Mesangial cell (primary cell): ENCODE measurements around the gene MRPS15. TPM values are rescaled to one million over a fixed set of nuclear protein-coding genes. Genes with fewer than 3 reads are reported as not detected.

Experiments used
- total RNA-seq: library from RNA; depleted of rRNA; stranded (reverse); fragments of >200 nt; gene quantifications from 2 replicates; pipeline ENCODE4 v1.2.3, GENCODE V29; 2015

Gene MRPS15
- total RNA-seq, result 95.6 and 145 TPM in 2 replicates

DNA sequence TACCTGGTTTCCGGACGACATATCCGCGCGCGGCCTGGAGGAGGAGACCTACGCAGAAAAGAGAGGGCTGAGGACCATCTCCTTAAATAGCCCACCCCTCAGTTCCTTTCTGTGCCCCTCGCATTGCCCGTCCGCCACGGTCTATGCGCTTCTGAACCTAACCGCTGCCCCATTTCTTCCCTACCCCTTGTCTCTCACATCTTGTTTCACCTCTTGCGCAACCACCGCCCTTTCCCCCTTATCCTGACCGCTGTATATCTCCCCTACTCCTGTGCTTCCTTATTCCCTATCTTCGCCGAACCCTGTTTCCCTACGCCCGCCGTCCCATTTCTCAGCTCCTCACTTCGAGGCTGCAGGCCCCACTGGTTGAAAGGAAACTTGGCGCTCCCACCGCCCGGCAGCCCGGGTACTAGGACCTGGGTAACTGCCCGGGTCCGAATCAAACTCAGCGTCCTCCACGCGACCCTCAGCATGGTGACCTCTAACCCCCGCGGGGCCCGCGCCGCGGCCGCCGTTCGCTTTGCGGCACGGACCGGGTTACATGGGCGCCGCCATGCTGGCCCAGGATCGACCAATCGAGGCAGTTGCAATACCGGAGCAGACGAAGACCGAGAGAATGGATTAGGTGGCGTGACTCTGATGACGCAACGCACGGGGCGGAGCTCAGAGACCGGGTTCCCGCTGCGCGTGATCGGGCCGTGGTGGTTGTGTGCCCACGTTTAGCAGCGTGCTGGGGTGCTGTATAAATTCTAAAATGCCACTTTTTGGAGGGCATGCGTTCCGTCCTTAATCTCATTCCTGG lies at the start of gene MRPS15:
Gene MRPS15, minus strand, starts transcription at position 582 of the 802 bp plus-strand sequence. Its CDS starts 109 bp downstream, at position 473.

DNA sequence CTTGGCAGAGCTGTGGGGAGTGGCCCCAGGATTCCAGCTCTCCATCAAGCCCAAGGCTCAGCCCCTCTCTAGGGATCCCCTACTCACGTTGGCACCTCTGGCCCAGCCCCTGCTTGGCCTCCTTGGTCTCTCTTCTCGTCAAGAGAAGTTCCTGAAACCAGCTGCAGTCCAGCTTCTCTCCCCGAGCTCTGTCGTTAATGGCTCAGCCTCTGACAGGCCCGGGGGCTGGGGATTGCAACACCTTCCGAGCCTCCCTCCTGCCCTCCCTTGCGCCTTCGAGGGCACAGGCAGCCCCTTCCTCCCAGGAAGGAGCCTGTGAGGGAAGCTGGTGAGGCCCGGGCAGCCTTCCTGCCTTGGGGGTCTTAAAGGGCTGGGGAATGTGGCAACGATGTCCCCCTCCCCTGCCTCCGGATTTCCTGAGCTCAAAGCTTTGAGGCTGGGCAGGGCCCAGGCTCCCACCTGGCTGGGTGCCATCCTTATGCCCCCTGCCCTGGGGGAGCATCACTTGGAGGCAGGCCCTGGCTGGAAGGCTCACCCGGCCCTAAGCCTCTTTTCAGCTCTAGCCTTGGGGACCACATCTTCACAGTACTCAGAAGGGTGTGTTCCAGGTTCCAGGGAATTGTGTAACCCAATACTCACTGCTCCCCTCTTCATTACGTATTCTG lies 18.7 kb upstream of the MRPS15 start, which contains the start of gene CSF3R:
Gene CSF3R, minus strand, starts transcription at position 190 of the 665 bp plus-strand sequence. CDS start 3,417 bp downstream, outside the sequence.

DNA sequence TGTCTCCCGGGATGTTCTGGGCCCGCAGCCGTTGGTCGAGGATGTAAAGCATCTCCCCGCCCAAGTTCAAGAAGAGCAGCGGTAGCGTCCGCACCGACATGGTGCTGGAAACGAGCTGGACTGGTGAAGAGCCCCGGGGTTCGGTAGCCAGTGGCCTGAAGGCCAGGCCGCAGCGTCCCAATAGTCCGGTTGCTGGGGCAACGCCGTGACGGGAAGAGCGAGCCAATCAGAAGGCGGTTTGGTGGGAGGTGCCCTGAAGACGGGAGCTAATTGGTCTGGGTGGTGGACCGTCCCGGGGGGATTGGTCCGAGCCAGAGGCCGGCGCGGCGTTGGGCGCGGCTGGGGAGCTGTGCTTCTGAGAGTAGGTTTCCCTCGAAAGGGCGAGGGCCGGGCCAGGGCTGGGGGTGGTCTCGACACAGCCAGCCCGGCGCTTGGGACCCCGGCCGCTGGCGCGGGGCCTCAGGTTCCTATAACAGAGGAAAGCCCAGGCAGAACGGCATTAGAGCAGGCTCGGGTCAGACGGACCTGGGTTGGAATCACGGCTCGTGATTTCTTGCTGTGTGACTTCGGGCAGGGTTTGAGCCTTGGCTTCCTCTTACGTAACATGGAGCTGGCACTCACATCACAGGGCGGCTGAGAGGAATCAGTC lies 13.8 kb downstream of the MRPS15 start, which contains the start of gene OSCP1:
Gene OSCP1, minus strand, starts transcription at position 182 of the 649 bp plus-strand sequence. Its CDS starts 82 bp downstream, at position 100.

Other genes with a start within 250 kb of the MRPS15 start
- gene THRAP3, start 239.9 kb downstream of the MRPS15 start, total RNA-seq, result 79.4 and 108 TPM in 2 replicates
- 3.5 and 3.7 TPM in 2 replicates for gene SH3D21, start 158.0 kb downstream of the MRPS15 start, total RNA-seq
- 234 and 597 TPM in 2 replicates for gene EVA1B, start 140.7 kb downstream of the MRPS15 start, total RNA-seq
- 24.8 and 25.1 TPM in 2 replicates for gene STK40, start 78.5 kb downstream of the MRPS15 start, total RNA-seq
- 45.0 and 56.5 TPM in 2 replicates for gene LSM10, start 66.5 kb downstream of the MRPS15 start, total RNA-seq
- 7.5 and 12.0 TPM in 2 replicates for gene OSCP1, start 13.9 kb downstream of the MRPS15 start, total RNA-seq
- gene CSF3R, start 18.5 kb upstream of the MRPS15 start, total RNA-seq, result not detected in 2 replicates